Suprapubic skin (tissue), 3 donors: ENCODE results near the gene STIM1.

Source experiments
- POLR2A ChIP-seq, 2 donors: fragments of 450-650 bp; IDR thresholded peaks; one replicate each; pipeline ENCODE4 v1.6.1; 2017; ENCODE audit warnings: antibody characterized with exemption in 2 of 2, mild to moderate bottlenecking in 2 of 2, moderate library complexity in 2 of 2
- TF ChIP-seq, protein P1 (sequence below), 2 donors: fragments of 200-600 bp in 1 of 2; fragments of 450-650 bp in 1 of 2; sonication (generic) in 1 of 2; IDR thresholded peaks; one replicate each; pipeline ENCODE4 v1.5.1; 2016 to 2019; ENCODE audit warnings: antibody characterized with exemption in 2 of 2, mild to moderate bottlenecking in 1 of 2, moderate library complexity in 1 of 2

DNA sequence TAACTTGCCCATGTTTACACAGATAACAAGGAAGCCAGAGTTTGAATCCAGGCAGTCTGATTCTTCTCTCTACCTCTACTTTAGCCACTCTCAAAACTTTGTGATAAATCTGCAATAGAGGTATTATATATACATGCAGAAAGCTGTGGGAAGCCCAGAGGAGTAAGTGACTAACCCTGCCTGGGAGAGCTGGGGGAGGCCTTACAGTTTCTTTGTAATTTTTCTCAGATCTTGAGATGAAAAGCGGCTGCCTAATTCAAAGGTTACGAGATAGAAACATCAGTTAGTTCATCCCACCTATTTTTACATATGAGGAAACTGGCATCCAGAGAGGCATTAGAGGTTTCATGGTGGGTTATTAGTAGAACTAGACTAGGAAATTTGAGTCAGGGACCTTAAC is 4.9 kb downstream of the STIM1 start:
- TF ChIP-seq, protein P1, sequence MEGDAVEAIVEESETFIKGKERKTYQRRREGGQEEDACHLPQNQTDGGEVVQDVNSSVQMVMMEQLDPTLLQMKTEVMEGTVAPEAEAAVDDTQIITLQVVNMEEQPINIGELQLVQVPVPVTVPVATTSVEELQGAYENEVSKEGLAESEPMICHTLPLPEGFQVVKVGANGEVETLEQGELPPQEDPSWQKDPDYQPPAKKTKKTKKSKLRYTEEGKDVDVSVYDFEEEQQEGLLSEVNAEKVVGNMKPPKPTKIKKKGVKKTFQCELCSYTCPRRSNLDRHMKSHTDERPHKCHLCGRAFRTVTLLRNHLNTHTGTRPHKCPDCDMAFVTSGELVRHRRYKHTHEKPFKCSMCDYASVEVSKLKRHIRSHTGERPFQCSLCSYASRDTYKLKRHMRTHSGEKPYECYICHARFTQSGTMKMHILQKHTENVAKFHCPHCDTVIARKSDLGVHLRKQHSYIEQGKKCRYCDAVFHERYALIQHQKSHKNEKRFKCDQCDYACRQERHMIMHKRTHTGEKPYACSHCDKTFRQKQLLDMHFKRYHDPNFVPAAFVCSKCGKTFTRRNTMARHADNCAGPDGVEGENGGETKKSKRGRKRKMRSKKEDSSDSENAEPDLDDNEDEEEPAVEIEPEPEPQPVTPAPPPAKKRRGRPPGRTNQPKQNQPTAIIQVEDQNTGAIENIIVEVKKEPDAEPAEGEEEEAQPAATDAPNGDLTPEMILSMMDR (IDR thresholded peaks at IDR 0.05) = no peak
- TF ChIP-seq POLR2A (IDR thresholded peaks at IDR 0.05) = no peak
